Forelimb muscle (tissue), 1 donor: ENCODE results near the gene VPREB1. TPM values are rescaled to one million over a fixed set of nuclear protein-coding genes. Genes with fewer than 3 reads are reported as not detected.
"Not testable (repeated sequence)": the region's sequence is repeated elsewhere in the genome, so short reads cannot be mapped to it uniquely, and the experiment has no call there.

Experiments used
- DNase-seq: peaks from one replicate; pipeline ENCODE4 v3.0.0-alpha.2; 2013; ENCODE audit warnings: low read depth
- polyA plus RNA-seq: library from polyadenylated mRNA; unstranded; fragments of 120-200 nt; gene quantifications from one replicate; pipeline ENCODE4 v1.2.1, GENCODE V29; 2013; ENCODE audit not compliant: insufficient read length

The VPREB1 gene
- polyA plus RNA-seq, 1 donor, result 0.19 TPM

- DNase-seq, result not testable (repeated sequence)
Observed at GRCh38 chr22:22294641-22295040, 50.1 kb downstream of the VPREB1 start.
